Activated CD8-positive, alpha-beta T cell treated with anti-CD3 and anti-CD28 coated beads for 36 hours (primary cell): ENCODE data around the gene DNAL1. TPM values are rescaled to one million over a fixed set of nuclear protein-coding genes. Genes with fewer than 3 reads are reported as not detected.

Experiments used
- ATAC-seq: fragments of 200-7000 bp; cut with Tn5 transposase; one replicate; pipeline ENCODE4 v1.10.0; 2021; ENCODE audit warnings: mild to moderate bottlenecking, moderate library complexity
- CTCF ChIA-PET: fragments of 350-600 bp; sonication (Branson Sonifier 250); formaldehyde crosslinking; loops from one replicate; lab custom pipeline; 2021; ENCODE audit warnings: antibody characterized with exemption; lab: Charles Lee
- POLR2A ChIA-PET: fragments of 350-600 bp; sonication (Branson Sonifier 250); formaldehyde crosslinking; loops from one replicate; lab custom pipeline; 2021; ENCODE audit warnings: antibody characterized with exemption; lab: Charles Lee
- DNase-seq: peaks from one replicate; pipeline ENCODE4 v3.0.0-alpha.2; 2020
- H3K27ac Mint-ChIP-seq: one replicate; pipeline ENCODE4 v1.8.0; 2021; ENCODE audit warnings: mild to moderate bottlenecking, mixed read lengths
- H3K27me3 Mint-ChIP-seq: one replicate; pipeline ENCODE4 v1.8.0; 2021; ENCODE audit warnings: mixed read lengths
- H3K36me3 Mint-ChIP-seq: one replicate; pipeline ENCODE4 v1.8.0; 2021; ENCODE audit warnings: low read depth, mixed read lengths
- H3K4me1 Mint-ChIP-seq: one replicate; pipeline ENCODE4 v1.8.0; 2021; ENCODE audit warnings: low read depth, mixed read lengths
- H3K4me3 Mint-ChIP-seq: one replicate; pipeline ENCODE4 v1.8.0; 2021; ENCODE audit warnings: mild to moderate bottlenecking, moderate library complexity, mixed read lengths
- H3K9me3 Mint-ChIP-seq: one replicate; pipeline ENCODE4 v1.8.0; 2021; ENCODE audit warnings: mixed read lengths
- CTCF ChIP-seq: fragments of 200-600 bp; IDR thresholded peaks from one replicate; pipeline ENCODE4 v1.8.0; 2022; ENCODE audit warnings: antibody characterized with exemption, mild to moderate bottlenecking
- intact Hi-C: fragments of 100-400 bp; cut with micrococcal nuclease; formaldehyde crosslinking; loops from one replicate; pipeline ENCODE4 v1.10.0; 2022
- total RNA-seq, 2 experiments: library from RNA; stranded (reverse); gene quantifications; one replicate each; pipeline ENCODE4 v1.2.3, GENCODE V29; 2021

DNAL1 gene
- total RNA-seq, 2 experiments from 2014 or later: 4.8 to 5.9 TPM

- CTCF ChIA-PET: interaction anchor here (0.7 kb wide), 1 partner anchor 9 kb away, joined by 3 read pairs; no protein-coding TSS in a partner anchor
- no peak for ATAC-seq
- no peak overlapping the region for H3K4me3 Mint-ChIP-seq
Observed at GRCh38 chr14:73721101-73721821, 76.5 kb downstream of the DNAL1 start.

GRCh38 chr14:73722581-73722980 lies 77.8 kb downstream of the DNAL1 start:
- Mint-ChIP-seq H3K4me3 (no peak overlapping the region), H3K36me3 (peaks cover 61% of the 10 kb centered on the region), H3K27ac (peak overlapping the region; percentile 46), H3K9me3 (no peaks in the 10 kb centered on the region), H3K4me1 (peaks cover 19% of the 10 kb centered on the region), H3K27me3 (no peaks in the 10 kb centered on the region)
- POLR2A ChIA-PET: interaction anchor here (1.2 kb wide), 1 partner anchor 12 kb away, joined by 5 read pairs; no protein-coding TSS in a partner anchor
- ATAC-seq (no peak), DNase-seq (no peak)
- intact Hi-C loops: no loop called here
- TF ChIP-seq CTCF: no peak
- CTCF ChIA-PET: interaction anchor here (1.5 kb wide), 1 partner anchor 55 kb away, joined by 3 read pairs; no protein-coding TSS in a partner anchor

More at GRCh38 chr14:73721101-73721821, 76.5 kb downstream of the DNAL1 start:
- Mint-ChIP-seq H3K9me3 (no peaks in the 10 kb centered on the region), H3K4me1 (peaks cover 15% of the 10 kb centered on the region), H3K27ac (peak overlapping the region; percentile 65), H3K36me3 (peaks cover 64% of the 10 kb centered on the region), H3K27me3 (no peaks in the 10 kb centered on the region)
- POLR2A ChIA-PET: interaction anchor here (0.6 to 1.1 kb wide), 3 partner anchors 35 to 180 kb away, joined by 3 read pairs; no protein-coding TSS in a partner anchor
- TF ChIP-seq CTCF: no peak
- no peak for DNase-seq
- intact Hi-C loops: no loop called here

- intact Hi-C loops: no loop called here
- DNase-seq: no peak
- H3K4me3 Mint-ChIP-seq: no peak overlapping the region
- ChIA-PET POLR2A (interaction anchor here (1.0 to 1.6 kb wide), 3 partner anchors 10 to 62 kb away, joined by 3 to 5 read pairs (median 4); no protein-coding TSS in a partner anchor), CTCF (interaction anchor here (0.7 to 1.5 kb wide), 4 partner anchors 10 to 144 kb away, joined by 3 read pairs; no protein-coding TSS in a partner anchor)
- H3K4me1 Mint-ChIP-seq: peaks cover 21% of the 10 kb centered on the region
- H3K9me3 Mint-ChIP-seq: no peaks in the 10 kb centered on the region
- no peak for TF ChIP-seq CTCF
- peaks cover 64% of the 10 kb centered on the region for H3K36me3 Mint-ChIP-seq
- H3K27ac Mint-ChIP-seq: peak overlapping the region; percentile 81
- ATAC-seq: no peak
- no peaks in the 10 kb centered on the region for H3K27me3 Mint-ChIP-seq
Observed at GRCh38 chr14:73723406-73723796, 78.6 kb downstream of the DNAL1 start.

- CTCF ChIA-PET: interaction anchor here (0.7 to 1.5 kb wide), 5 partner anchors 9 to 144 kb away, joined by 3 to 4 read pairs (median 3); partner anchors contain the start of gene PNMA1
- peaks cover 28% of the 10 kb centered on the region for H3K4me1 Mint-ChIP-seq
- H3K36me3 Mint-ChIP-seq: peaks cover 69% of the 10 kb centered on the region
Observed at GRCh38 chr14:73723797-73724661, 79.2 kb downstream of the DNAL1 start.

More at GRCh38 chr14:73723797-73724661, 79.2 kb downstream of the DNAL1 start:
- POLR2A ChIA-PET: interaction anchor here (1.0 to 1.9 kb wide), 3 partner anchors 11 to 61 kb away, joined by 3 to 5 read pairs (median 4); no protein-coding TSS in a partner anchor
- Mint-ChIP-seq H3K27ac (peak overlapping the region; percentile 81), H3K27me3 (no peaks in the 10 kb centered on the region), H3K4me3 (no peak overlapping the region), H3K9me3 (no peaks in the 10 kb centered on the region)
- intact Hi-C loops: no loop called here
- TF ChIP-seq CTCF: no peak
- DNase-seq (no peak), ATAC-seq (no peak)
